Thymus (tissue), 11 donors: ENCODE results near the gene ASCC1. TPM values are rescaled to one million over a fixed set of nuclear protein-coding genes. Genes with fewer than 3 reads are reported as not detected.

Experiments
- DNase-seq, 9 donors: peaks; one replicate each; pipeline ENCODE4 v3.0.0-alpha.2; 2013; ENCODE audit warnings: low spot score in 9 of 9, low read depth in 6 of 9, missing footprints in 1 of 9
- H3K27ac ChIP-seq, 2 donors: one replicate each; pipeline ENCODE4 v1.5.1; 2013; ENCODE audit warnings: control low read depth in 1 of 2, low read depth in 1 of 2, low read length in 1 of 2, mild to moderate bottlenecking in 1 of 2, moderate library complexity in 1 of 2
- H3K27me3 ChIP-seq, 2 donors: one replicate each; pipeline ENCODE4 v1.5.1; 2013; ENCODE audit warnings: low read length in 1 of 2; ENCODE audit not compliant: control insufficient read depth in 2 of 2, insufficient read depth in 1 of 2
- H3K36me3 ChIP-seq, 2 donors: one replicate each; pipeline ENCODE4 v1.5.1; 2013; ENCODE audit warnings: low read length in 1 of 2, mild to moderate bottlenecking in 1 of 2, moderate library complexity in 1 of 2; ENCODE audit not compliant: control insufficient read depth in 2 of 2, insufficient read depth in 2 of 2
- H3K4me1 ChIP-seq, 2 donors: one replicate each; pipeline ENCODE4 v1.5.1; 2013; ENCODE audit warnings: low read length in 2 of 2; ENCODE audit not compliant: control insufficient read depth in 2 of 2, insufficient read depth in 2 of 2
- H3K4me3 ChIP-seq, 2 donors: one replicate each; pipeline ENCODE4 v1.5.1; 2013; ENCODE audit warnings: low read length in 2 of 2, control low read depth in 1 of 2, mild to moderate bottlenecking in 1 of 2
- H3K9me3 ChIP-seq, 2 donors: one replicate each; pipeline ENCODE4 v1.5.1; 2013; ENCODE audit warnings: low read length in 1 of 2, mild to moderate bottlenecking in 1 of 2; ENCODE audit not compliant: control insufficient read depth in 2 of 2, insufficient read depth in 1 of 2
- WGBS: extraction: QIAGEN DNeasy Blood & Tissue Kit; methylation state at CpG from one replicate; pipeline ENCODE4 v1.1.7; 2013; 5-methylcytosine and 5-hydroxymethylcytosine counted together
- polyA plus RNA-seq: library from polyadenylated mRNA; stranded (reverse); fragments of 200-250 nt; gene quantifications from one replicate; pipeline ENCODE4 v1.2.3, GENCODE V29; 2013
- total RNA-seq: library from RNA; stranded (reverse); fragments of 120-200 nt; gene quantifications from one replicate; pipeline ENCODE4 v1.2.4, GENCODE V29; 2013
- donor health status: healthy.

ASCC1 gene
- total and polyA plus RNA-seq, 2 donors = 22.1 to 29.7 TPM

GRCh38 chr10:72173262-72173618 is 42.8 kb downstream of the ASCC1 start:
- WGBS = 97% methylated on average over 3 of the region's 3 CpGs
- Histone ChIP-seq H3K4me1 (no peaks in the 10 kb centered on the region), H3K27me3 (no peaks in the 10 kb centered on the region), H3K9me3 (no peaks in the 10 kb centered on the region), H3K27ac (no peak overlapping the region), H3K36me3 (peaks cover 0 to 6% of the 10 kb centered on the region in 2 donors), H3K4me3 (no peak overlapping the region)
- DNase-seq = no peak

GRCh38 chr10:72171175-72171630 is 44.9 kb downstream of the ASCC1 start:
- H3K9me3 ChIP-seq = no peaks in the 10 kb centered on the region
- H3K4me1 ChIP-seq = no peaks in the 10 kb centered on the region
- H3K4me3 ChIP-seq = no peak overlapping the region
- H3K36me3 ChIP-seq = peaks cover 0 to 5% of the 10 kb centered on the region in 2 donors
- 87% methylated on average over 7 of the region's 7 CpGs for WGBS
- DNase-seq = no peak
- no peak overlapping the region for H3K27ac ChIP-seq
- no peaks in the 10 kb centered on the region for H3K27me3 ChIP-seq

GRCh38 chr10:72170733-72171132 is 45.3 kb downstream of the ASCC1 start:
- H3K27me3 ChIP-seq = no peaks in the 10 kb centered on the region
- no peak overlapping the region for H3K4me3 ChIP-seq
- H3K4me1 ChIP-seq = no peaks in the 10 kb centered on the region
- 97% methylated on average over 4 of the region's 4 CpGs for WGBS
- no peak for DNase-seq
- H3K9me3 ChIP-seq = no peaks in the 10 kb centered on the region
- peaks cover 0 to 5% of the 10 kb centered on the region in 2 donors for H3K36me3 ChIP-seq
- H3K27ac ChIP-seq = no peak overlapping the region

GRCh38 chr10:72170263-72170662 is 45.8 kb downstream of the ASCC1 start:
- H3K27me3 ChIP-seq = no peaks in the 10 kb centered on the region
- H3K4me1 ChIP-seq = no peaks in the 10 kb centered on the region
- H3K9me3 ChIP-seq = no peaks in the 10 kb centered on the region
- H3K27ac ChIP-seq = no peak overlapping the region
- peaks cover 0 to 5% of the 10 kb centered on the region in 2 donors for H3K36me3 ChIP-seq
- DNase-seq = no peak
- 95% methylated on average over 4 of the region's 4 CpGs for WGBS
- H3K4me3 ChIP-seq = no peak overlapping the region

GRCh38 chr10:72167118-72167517 is 49.0 kb downstream of the ASCC1 start:
- Histone ChIP-seq H3K4me3 (no peak overlapping the region), H3K4me1 (no peaks in the 10 kb centered on the region), H3K9me3 (no peaks in the 10 kb centered on the region), H3K36me3 (peaks cover 0 to 5% of the 10 kb centered on the region in 2 donors), H3K27ac (no peak overlapping the region), H3K27me3 (no peaks in the 10 kb centered on the region)
- no peak for DNase-seq
- WGBS = 97% methylated on average over 3 of the region's 3 CpGs

GRCh38 chr10:72164617-72165016 is 51.5 kb downstream of the ASCC1 start:
- Histone ChIP-seq H3K4me3 (no peak overlapping the region), H3K27ac (no peak overlapping the region), H3K36me3 (peaks cover 6% of the 10 kb centered on the region in 2 donors), H3K9me3 (no peaks in the 10 kb centered on the region), H3K4me1 (no peaks in the 10 kb centered on the region), H3K27me3 (no peaks in the 10 kb centered on the region)
- WGBS = 22% methylated on average over 2 of the region's 2 CpGs
- DNase-seq = peak in 4 of 9 donors; percentile 4 to 46 (median 10)

- no peak for DNase-seq
- H3K4me3 ChIP-seq = no peak overlapping the region
- H3K27ac ChIP-seq = no peak overlapping the region
- H3K9me3 ChIP-seq = no peaks in the 10 kb centered on the region
- peaks cover 5 to 6% of the 10 kb centered on the region in 2 donors for H3K36me3 ChIP-seq
- no peaks in the 10 kb centered on the region for H3K27me3 ChIP-seq
- H3K4me1 ChIP-seq = no peaks in the 10 kb centered on the region
- WGBS = 89% methylated on average over 1 of the region's 1 CpG
Measured at GRCh38 chr10:72162978-72163377, 53.1 kb downstream of the ASCC1 start.

- DNase-seq = no peak
- no peak overlapping the region for H3K27ac ChIP-seq
- H3K27me3 ChIP-seq = no peaks in the 10 kb centered on the region
- H3K36me3 ChIP-seq = peaks cover 2 to 9% of the 10 kb centered on the region in 2 donors
- H3K9me3 ChIP-seq = no peaks in the 10 kb centered on the region
- 98% methylated on average over 9 of the region's 9 CpGs for WGBS
- H3K4me1 ChIP-seq = no peaks in the 10 kb centered on the region
- H3K4me3 ChIP-seq = no peak overlapping the region
Measured at GRCh38 chr10:72158176-72158575, 57.9 kb downstream of the ASCC1 start.

- H3K9me3 ChIP-seq = no peaks in the 10 kb centered on the region
- no peak overlapping the region for H3K27ac ChIP-seq
- WGBS = over 99% methylated on average over 10 of the region's 10 CpGs
- no peaks in the 10 kb centered on the region for H3K27me3 ChIP-seq
- no peak overlapping the region for H3K4me3 ChIP-seq
- H3K4me1 ChIP-seq = no peaks in the 10 kb centered on the region
- DNase-seq = no peak
- H3K36me3 ChIP-seq = peaks cover 2 to 6% of the 10 kb centered on the region in 2 donors
Measured at GRCh38 chr10:72156223-72156622, 59.9 kb downstream of the ASCC1 start.

- Histone ChIP-seq H3K27ac (no peak overlapping the region), H3K4me3 (no peak overlapping the region), H3K36me3 (peaks cover 0 to 3% of the 10 kb centered on the region in 2 donors), H3K27me3 (no peaks in the 10 kb centered on the region), H3K4me1 (no peaks in the 10 kb centered on the region), H3K9me3 (no peaks in the 10 kb centered on the region)
- no peak for DNase-seq
- 97% methylated on average over 7 of the region's 7 CpGs for WGBS
Measured at GRCh38 chr10:72152286-72152685, 63.8 kb downstream of the ASCC1 start.
